DND-41 (cell line): ENCODE results near the gene B4GALT5.

Source experiments
- ATAC-seq: fragments of 200-7000 bp; cut with Tn5 transposase; 3 replicates; pipeline ENCODE4 v1.9.1; 2021; ENCODE audit warnings: low read depth; ENCODE audit not compliant: insufficient read depth
- DNase-seq: peaks from one replicate; pipeline ENCODE4 v3.0.0-alpha.2; 2020
- H2AFZ ChIP-seq: 2 replicates; pipeline ENCODE4 v1.6.0; 2012; ENCODE audit warnings: low read depth, low read length
- H3K27ac ChIP-seq: 2 replicates; pipeline ENCODE4 v1.5.1; 2012; ENCODE audit warnings: low read length, inconsistent platforms
- H3K27me3 ChIP-seq: fragments of 200-600 bp; sonication (generic); 2 replicates; pipeline ENCODE4 v1.6.0; 2012; ENCODE audit warnings: low read length, mild to moderate bottlenecking, inconsistent platforms; ENCODE audit not compliant: insufficient read depth, poor library complexity
- H3K36me3 ChIP-seq: 2 replicates; pipeline ENCODE4 v1.5.1; 2012; ENCODE audit warnings: low read length, inconsistent platforms; ENCODE audit not compliant: insufficient read depth
- H3K4me1 ChIP-seq: 2 replicates; pipeline ENCODE4 v1.5.1; 2012; ENCODE audit warnings: mild to moderate bottlenecking, low read length; ENCODE audit not compliant: insufficient read depth
- H3K4me2 ChIP-seq: 2 replicates; pipeline ENCODE4 v1.6.0; 2012; ENCODE audit warnings: mild to moderate bottlenecking, moderate library complexity, low read length, inconsistent platforms; ENCODE audit not compliant: insufficient read depth
- H3K4me3 ChIP-seq, 2 experiments: fragments of 200-600 bp in 1 of 2; shearing (Covaris generic) in 1 of 2; 2 replicates each; pipeline ENCODE4 v1.5.1; 2012 to 2016; ENCODE audit warnings: inconsistent platforms in 2 of 2, low read length in 2 of 2, mild to moderate bottlenecking in 2 of 2, low read depth in 1 of 2, moderate library complexity in 1 of 2
- H3K79me2 ChIP-seq: 2 replicates; pipeline ENCODE4 v1.6.0; 2012; ENCODE audit warnings: low read length, inconsistent platforms; ENCODE audit not compliant: insufficient read depth
- H3K9ac ChIP-seq: 2 replicates; pipeline ENCODE4 v1.6.0; 2012; ENCODE audit warnings: low read depth, mild to moderate bottlenecking, inconsistent platforms, low read length, moderate library complexity
- H3K9me3 ChIP-seq: 2 replicates; pipeline ENCODE4 v1.5.1; 2012; ENCODE audit warnings: low read length, moderate library complexity, mild to moderate bottlenecking, inconsistent platforms; ENCODE audit not compliant: insufficient read depth, severe bottlenecking
- H4K20me1 ChIP-seq: 2 replicates; pipeline ENCODE4 v1.6.0; 2012; ENCODE audit warnings: low read length; ENCODE audit not compliant: insufficient read depth
- CTCF ChIP-seq: IDR thresholded peaks from 2 replicates; pipeline ENCODE4 v1.5.1; 2012; ENCODE audit warnings: borderline replicate concordance, low read length, moderate library complexity, mild to moderate bottlenecking; ENCODE audit not compliant: poor library complexity, severe bottlenecking; ENCODE audit errors: extremely low read depth
- EZH2 ChIP-seq: IDR thresholded peaks from 3 replicates; pipeline ENCODE4 v1.6.1; 2012; ENCODE audit warnings: borderline replicate concordance, low read depth, mild to moderate bottlenecking, moderate library complexity, low read length, inconsistent platforms; ENCODE audit not compliant: severe bottlenecking

B4GALT5 gene

GRCh38 chr20:49633023-49633422, 80.7 kb downstream of the B4GALT5 start:
- no peak for DNase-seq
- Histone ChIP-seq H2AFZ (no peak overlapping the region), H3K4me2 (no peak overlapping the region), H3K79me2 (no peaks in the 10 kb centered on the region), H3K4me3 (no peak overlapping the region), H3K4me1 (no peaks in the 10 kb centered on the region), H3K9me3 (no peaks in the 10 kb centered on the region), H3K9ac (no peak overlapping the region), H3K27me3 (no peaks in the 10 kb centered on the region), H3K36me3 (peaks cover 45% of the 10 kb centered on the region), H4K20me1 (0 out of 2 replicates have a peak, but pooled peaks cover 2% of the 10 kb centered on the region), H3K27ac (no peak overlapping the region)
- TF ChIP-seq EZH2 (no peak), CTCF (no peak)
- ATAC-seq = no peak

- no peak for DNase-seq
- H3K4me3 ChIP-seq = no peak overlapping the region
- TF ChIP-seq EZH2 (no peak), CTCF (no peak)
Observed at GRCh38 chr20:49631856-49632418, 81.7 kb downstream of the B4GALT5 start.

GRCh38 chr20:49631061-49631716, 82.5 kb downstream of the B4GALT5 start:
- no peak overlapping the region for H2AFZ ChIP-seq
- H3K4me3 ChIP-seq = no peak overlapping the region
- H3K9ac ChIP-seq = no peak overlapping the region
- no peaks in the 10 kb centered on the region for H3K4me1 ChIP-seq
- H3K36me3 ChIP-seq = peaks cover 29% of the 10 kb centered on the region
- TF ChIP-seq EZH2 = no peak
- TF ChIP-seq CTCF = no peak
- H3K79me2 ChIP-seq = no peaks in the 10 kb centered on the region
- no peaks in the 10 kb centered on the region for H3K27me3 ChIP-seq
- no peak overlapping the region for H3K4me2 ChIP-seq
- DNase-seq = no peak
- H4K20me1 ChIP-seq = 0 out of 2 replicates have a peak, but pooled peaks cover 2% of the 10 kb centered on the region
- no peak for ATAC-seq
- no peaks in the 10 kb centered on the region for H3K9me3 ChIP-seq
- no peak overlapping the region for H3K27ac ChIP-seq

More at GRCh38 chr20:49631856-49632418, 81.7 kb downstream of the B4GALT5 start:
- Histone ChIP-seq H3K4me2 (no peak overlapping the region), H3K9ac (no peak overlapping the region), H3K4me1 (no peaks in the 10 kb centered on the region), H3K36me3 (peaks cover 37% of the 10 kb centered on the region), H2AFZ (no peak overlapping the region), H3K9me3 (no peaks in the 10 kb centered on the region), H3K27ac (no peak overlapping the region), H3K27me3 (no peaks in the 10 kb centered on the region), H4K20me1 (0 out of 2 replicates have a peak, but pooled peaks cover 2% of the 10 kb centered on the region), H3K79me2 (no peaks in the 10 kb centered on the region)
- ATAC-seq = no peak; the same call in 2 of the 3 replicates
